Measurements from ENCODE around the gene FAF2.
"Not testable (repeated sequence)": the region's sequence is repeated elsewhere in the genome, so short reads cannot be mapped to it uniquely, and the experiment has no call there.

The FAF2 gene

DNA sequence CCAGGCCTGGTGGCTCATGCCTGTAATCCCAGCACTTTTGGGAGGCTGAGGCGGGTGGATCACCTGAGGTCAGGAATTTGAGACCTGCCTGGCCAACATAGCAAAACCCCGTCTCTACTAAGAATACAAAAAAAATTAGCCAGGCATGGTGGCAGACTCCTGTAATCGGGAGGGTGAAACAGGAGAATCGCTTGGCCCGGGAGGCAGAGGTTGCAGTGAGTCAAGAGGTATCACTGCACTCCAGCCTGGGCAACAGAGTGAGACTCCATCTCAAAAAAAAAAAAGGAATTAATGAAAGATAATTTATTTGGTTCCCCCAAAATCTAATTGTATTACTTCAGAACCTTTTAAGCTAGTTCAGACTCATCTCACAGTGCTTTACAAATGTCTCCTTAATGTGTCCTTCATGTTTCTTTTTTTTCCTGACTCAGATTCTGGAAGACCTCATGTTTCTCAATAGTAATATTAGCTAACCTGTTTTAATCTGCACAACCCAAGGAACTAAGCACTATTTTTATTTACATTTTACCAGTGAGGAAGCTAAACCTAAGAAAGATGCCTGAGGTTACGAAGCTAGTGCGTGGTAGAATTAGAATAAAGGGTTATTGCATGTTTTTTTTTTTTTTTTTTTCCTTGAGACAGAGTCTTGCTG is 15.1 kb downstream of the FAF2 start:
- DNase-seq, result no peak

DNA sequence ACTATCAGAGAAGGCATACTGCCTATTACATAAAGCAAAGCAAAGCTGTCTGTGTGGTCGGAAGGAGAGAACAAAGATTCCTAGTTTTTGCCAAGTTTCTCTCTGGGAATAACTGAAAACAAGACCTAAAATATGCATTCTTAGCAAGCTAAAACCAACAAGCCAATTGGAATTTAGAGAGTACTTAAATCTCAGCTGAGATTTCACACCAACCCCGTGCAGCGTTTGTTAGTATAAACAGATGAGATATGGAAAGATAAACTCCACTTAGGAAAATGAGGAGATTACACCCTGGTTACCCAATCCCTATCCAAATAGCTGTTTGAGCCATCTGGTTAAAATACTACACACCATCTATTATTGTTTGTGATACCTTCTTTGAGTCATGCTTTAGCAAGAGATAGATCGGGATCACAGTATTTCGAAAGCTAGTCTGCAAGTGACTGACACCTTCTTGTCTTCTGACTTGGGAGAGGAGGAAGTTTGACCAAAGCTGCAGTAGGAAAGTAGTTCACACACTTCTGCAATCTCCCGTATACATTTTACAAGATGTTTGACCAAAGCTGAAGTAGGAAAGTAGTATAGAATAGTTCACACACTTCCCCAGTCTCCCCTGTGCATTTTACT is 18.2 kb downstream of the FAF2 start:
- DNase-seq, result no peak

- no peak for DNase-seq
Observed at GRCh38 chr5:176469296-176469695, 21.1 kb downstream of the FAF2 start.

- no peak for DNase-seq
Observed at GRCh38 chr5:176470539-176470938, 22.4 kb downstream of the FAF2 start.

DNA sequence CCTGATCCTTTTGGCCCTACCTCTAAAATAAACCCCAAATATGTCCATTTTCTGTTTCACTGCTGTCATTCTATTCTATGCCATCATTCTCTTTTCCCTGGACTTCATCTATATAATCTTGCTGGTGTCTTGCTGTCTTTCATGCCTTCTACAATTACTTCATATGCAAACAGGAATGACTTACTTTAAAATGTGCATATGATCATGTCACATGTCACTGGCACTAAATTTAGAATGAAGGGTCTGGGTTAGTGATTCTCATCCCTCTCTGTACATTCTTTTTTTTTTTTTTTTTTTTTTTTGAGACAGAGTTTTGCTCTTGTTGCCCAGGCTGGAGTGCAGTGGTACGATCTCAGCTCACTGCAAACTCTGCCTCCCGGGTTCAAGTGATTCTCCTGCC is 22.9 kb downstream of the FAF2 start:
- no peak for DNase-seq

DNA sequence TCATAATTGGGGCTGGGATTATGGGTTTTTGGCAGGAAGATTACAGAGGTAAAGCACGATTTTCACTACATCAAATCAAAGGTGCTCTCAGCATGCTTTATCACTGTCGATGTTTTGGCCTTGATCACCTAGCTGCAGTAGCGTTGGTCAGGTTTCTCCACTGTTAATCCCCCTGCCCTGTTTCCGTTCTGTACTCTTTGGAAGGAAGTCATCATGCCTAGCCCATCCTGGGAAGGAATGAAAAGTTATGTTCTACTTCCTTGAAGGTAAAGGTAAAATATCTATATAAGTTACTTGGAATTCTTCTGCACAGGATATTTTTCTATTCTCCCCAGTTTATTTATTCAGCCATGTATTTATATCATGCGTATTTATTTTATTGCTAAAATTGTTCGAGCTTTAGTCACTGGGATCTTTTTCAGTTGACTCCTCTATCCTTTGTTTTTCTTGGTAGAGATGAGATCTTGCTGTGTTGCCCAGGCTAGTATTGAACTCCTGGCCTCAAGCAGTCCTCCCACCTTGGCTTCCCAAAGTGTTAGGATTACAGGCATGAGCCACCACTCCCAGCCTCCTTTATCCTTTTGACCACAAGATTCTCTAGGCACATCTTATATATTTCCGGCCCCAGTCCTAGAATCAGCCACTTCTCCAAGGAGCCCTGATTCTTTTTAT is 25.3 kb downstream of the FAF2 start:
- no peak for DNase-seq

DNA sequence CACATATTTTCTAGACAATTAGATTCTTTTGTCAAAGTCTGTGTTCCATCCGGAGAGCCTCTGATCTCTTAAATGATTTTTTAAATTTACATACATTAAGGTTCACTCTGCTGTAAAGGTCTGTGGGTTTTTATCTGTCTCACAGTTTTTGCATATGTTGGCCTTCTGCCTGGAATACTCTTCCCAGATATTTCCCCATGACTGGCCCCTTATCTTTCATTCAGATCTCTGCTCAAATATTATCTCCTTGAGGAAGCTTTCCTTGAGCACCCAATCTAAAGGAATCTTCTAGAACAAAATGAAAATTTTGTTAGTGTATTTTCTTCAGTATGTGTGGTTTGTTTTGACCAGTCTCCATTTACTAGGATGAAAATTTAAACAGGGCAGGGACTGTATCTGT is 26.3 kb downstream of the FAF2 start:
- DNase-seq, result no peak

- no peak for DNase-seq
Observed at GRCh38 chr5:176481711-176482110, 33.5 kb downstream of the FAF2 start.

DNA sequence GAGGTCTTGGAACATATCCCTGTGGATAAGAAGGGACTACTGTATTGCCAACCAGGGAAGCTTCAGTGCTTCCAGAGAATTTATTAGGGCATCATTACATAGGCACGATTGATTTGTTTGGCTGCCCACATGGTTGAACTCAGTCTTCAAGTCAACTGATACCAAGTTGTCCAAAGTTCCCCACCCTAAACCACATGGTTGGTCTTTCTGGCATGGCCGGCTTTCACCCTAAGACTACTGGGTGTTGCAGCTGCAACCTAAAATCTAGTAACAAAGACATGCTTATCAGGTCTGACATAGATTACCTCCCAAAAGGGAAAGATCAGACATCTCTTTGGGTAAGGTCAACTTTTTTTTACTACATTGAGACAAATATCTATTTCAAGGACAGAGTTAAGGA is 37.0 kb downstream of the FAF2 start:
- no peak for DNase-seq

DNA sequence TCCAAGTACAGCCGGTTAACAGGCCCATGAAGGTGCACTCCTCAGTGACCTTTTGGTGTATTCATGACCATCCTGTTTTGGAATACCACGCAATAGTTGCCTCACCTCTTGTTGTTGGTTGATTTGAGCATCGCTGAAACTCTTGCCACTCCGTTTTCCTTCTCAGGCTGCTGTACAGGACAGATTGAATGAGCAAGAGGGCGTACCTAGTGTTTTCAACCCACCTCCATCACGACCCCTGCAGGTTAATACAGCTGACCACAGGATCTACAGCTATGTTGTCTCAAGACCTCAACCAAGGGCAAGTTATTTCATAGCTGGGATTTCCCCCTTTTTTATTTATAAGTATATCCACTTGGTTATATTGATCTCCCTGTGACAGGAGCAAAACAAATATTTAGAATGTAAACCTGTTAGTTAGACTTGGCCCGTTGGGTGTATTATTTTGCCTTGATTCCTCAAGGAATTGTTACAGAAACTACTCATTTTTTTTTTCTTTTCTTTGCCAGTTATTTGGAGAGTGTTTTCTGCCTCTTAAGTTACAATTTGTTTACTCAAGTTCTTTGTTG is 38.1 kb downstream of the FAF2 start:
- DNase-seq, result no peak

DNA sequence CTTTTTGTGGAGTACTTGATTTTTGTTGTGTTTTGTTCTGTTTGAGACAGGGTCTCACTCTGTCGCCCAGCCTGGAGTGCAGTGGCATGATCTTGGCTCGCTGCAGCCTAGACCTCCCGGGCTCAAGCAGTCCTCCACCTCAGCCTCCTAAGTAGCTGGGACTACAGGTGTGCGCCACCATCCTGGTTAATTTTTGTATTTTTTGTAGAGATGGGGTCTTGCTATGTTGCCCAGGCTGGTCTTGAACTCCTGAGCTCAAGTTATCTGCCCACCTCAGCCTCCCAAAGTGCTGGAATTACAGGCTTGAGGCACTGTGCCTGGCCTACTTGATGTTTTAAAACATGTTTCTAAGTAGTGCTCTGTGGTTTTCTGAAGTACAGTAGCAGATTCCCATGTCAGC is 39.0 kb downstream of the FAF2 start:
- not testable (repeated sequence) for DNase-seq

DNA sequence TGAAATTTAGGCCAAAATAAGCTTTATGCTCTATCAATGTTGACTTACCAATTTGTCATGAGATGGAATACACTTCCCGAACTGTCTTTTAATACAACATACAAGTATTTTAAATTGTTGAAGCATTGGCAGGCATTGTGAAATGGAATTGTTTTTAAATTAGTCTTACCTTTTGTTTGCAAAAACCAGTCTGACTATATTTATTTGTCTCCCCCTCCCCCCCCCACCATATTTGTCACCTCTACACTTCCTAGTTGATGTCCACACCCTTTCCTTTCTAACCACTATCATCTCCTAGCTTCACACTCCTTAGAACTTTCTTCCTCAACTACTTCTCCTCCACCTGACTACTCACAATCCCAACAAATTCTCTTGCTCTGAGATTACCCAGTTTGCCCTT is 40.9 kb downstream of the FAF2 start:
- DNase-seq, result no peak

DNA sequence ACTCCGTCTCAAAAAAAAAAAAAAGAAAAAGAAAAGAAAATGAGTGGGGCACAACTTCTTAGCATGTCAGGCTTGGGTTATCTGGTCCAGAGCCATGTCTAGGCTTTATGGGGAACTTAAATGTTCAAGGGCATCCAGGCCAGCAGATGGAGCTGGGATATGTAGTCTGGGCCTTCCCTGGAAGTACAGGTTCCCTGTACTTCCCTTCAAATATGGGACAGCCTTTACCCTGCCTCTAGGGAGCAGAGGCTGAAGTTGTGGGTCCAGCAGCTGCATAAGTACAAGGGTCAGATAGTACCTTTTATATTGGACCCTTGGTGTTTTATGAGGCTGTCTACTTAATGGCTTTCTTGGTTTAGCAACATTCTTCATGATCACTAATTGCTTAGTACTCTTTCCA is 42.1 kb downstream of the FAF2 start:
- no peak for DNase-seq

DNA sequence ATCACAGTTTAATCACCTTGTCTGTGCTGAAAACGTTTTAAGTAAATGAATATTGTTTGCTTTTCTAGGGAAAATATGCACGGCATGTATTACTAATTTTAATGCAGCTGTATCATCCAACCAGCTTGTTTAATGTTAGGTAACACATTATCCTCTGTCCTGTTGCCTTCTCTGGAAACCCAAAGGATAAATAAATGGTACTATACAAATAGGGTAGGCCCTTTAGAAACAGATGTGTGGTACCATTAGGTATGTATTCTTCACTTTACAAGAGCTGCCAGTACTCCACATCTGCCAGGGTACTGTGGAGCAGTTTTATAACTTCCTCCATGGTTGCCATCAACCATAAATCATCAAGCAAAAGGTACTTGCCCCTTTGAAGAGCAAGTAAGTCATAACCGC is 42.9 kb downstream of the FAF2 start:
- no peak for DNase-seq

GRCh38 chr5:176491901-176492300 is 43.7 kb downstream of the FAF2 start:
- DNase-seq, result no peak

DNA sequence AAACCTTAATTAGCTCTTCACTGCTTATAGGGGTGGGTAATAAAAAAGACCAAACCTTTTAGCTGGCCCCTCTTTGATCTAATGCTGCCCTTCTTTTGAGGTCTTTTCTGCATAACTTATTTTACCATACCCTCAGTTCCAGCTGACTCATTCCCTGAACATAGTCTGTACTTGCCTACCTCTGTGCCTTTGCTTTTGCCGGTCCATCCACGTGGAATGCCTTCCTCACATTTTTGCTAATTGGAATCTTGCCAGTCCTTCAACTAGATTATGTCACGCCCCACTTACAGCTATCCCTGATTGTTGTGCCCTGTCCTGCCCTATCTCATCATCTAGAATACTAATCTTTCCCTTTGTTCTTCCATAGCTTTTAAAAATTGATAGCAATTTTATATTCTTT is 44.2 kb downstream of the FAF2 start:
- no peak for DNase-seq

DNA sequence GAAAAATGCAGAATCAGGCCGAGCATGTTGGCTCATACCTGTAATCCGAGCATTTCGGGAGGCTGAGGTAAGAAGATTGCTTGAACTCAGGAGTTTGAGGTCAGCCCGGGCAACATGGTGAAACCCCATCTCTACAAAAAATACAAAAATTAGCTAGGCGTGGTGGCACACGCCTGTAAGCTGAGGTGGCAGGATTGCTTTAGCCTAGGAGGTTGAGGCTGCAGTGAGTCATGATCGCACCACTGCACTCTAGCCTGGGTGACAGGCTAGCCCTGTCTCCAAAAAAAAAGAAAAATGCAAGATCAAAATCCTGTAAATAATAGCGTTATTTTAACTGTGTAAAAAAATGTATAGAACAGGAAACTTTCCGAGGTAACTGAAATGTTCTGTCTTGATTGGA is 49.7 kb downstream of the FAF2 start:
- no peak for DNase-seq

DNA sequence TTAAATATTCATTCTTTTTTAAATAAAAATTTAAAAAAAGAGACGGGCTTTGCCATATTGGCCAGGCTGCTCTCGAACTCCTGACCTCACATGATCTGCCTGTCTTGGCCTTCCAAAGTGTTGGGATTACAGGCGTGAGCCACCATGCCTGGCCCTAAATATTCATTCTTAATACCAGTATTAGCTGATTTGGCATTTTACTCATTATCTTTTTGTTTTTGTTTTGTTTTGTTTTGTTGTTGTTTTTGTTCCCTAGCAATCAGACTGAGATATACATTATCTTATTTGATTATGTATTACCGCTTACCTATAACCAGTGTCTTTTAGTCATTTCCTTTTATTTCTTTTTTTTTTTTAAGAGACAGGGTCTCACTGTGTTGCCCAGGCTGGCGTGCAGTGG is 51.1 kb downstream of the FAF2 start:
- DNase-seq, result no peak

- no peak for DNase-seq
Observed at GRCh38 chr5:176500511-176500910, 52.3 kb downstream of the FAF2 start.

GRCh38 chr5:176501333-176501732 is 53.1 kb downstream of the FAF2 start:
- no peak for DNase-seq

GRCh38 chr5:176503496-176503895 is 55.3 kb downstream of the FAF2 start:
- DNase-seq, result no peak

- DNase-seq, result no peak
Observed at GRCh38 chr5:176507911-176508310, 59.7 kb downstream of the FAF2 start.

GRCh38 chr5:176508603-176509002 is 60.4 kb downstream of the FAF2 start:
- DNase-seq, result no peak

- no peak for DNase-seq
Observed at GRCh38 chr5:176513788-176514187, 65.6 kb downstream of the FAF2 start.

All from CD4-positive, alpha-beta T cell treated with Interleukin-17A for 1 hour (primary cell).